Ovary (tissue), 9 donors: ENCODE measurements around the gene ZNF662. TPM values are rescaled to one million over a fixed set of nuclear protein-coding genes. Genes with fewer than 3 reads are reported as not detected.

Source experiments
- DNase-seq, 5 donors: peaks; one replicate each; pipeline ENCODE4 v3.0.0-alpha.2; 2019 to 2020
- H3K27ac ChIP-seq, 2 donors: fragments of 200-600 bp; one replicate each; pipeline versions ENCODE4 v1.5.1 to v1.8.0; 2019 to 2022
- H3K27me3 ChIP-seq: fragments of 200-600 bp; one replicate; pipeline ENCODE4 v1.8.0; 2022
- H3K36me3 ChIP-seq: fragments of 200-600 bp; sonication (generic); one replicate; pipeline ENCODE4 v1.5.1; 2019
- H3K4me1 ChIP-seq: one replicate; pipeline ENCODE4 v1.8.1; 2013; ENCODE audit warnings: mild to moderate bottlenecking, moderate library complexity; ENCODE audit not compliant: insufficient read depth
- H3K4me3 ChIP-seq: fragments of 200-600 bp; sonication (generic); one replicate; pipeline ENCODE4 v1.5.1; 2017
- H3K9me3 ChIP-seq, 2 donors: fragments of 200-600 bp in 1 of 2; sonication (generic) in 1 of 2; one replicate each; pipeline versions ENCODE4 v1.5.1 to v1.8.1; 2013 to 2019; ENCODE audit warnings: mild to moderate bottlenecking in 1 of 2, moderate library complexity in 1 of 2
- EP300 ChIP-seq: sonication (generic); formaldehyde crosslinking; IDR thresholded peaks from one replicate; pipeline ENCODE4 v1.6.1; 2017; ENCODE audit warnings: antibody characterized with exemption
- POLR2A ChIP-seq: fragments of 450-650 bp; IDR thresholded peaks from one replicate; pipeline ENCODE4 v1.6.1; 2017; ENCODE audit warnings: antibody characterized with exemption, mild to moderate bottlenecking, moderate library complexity
- WGBS, 3 donors: extraction: QIAGEN DNeasy Blood & Tissue Kit in 1 of 3; methylation state at CpG; one replicate each; pipeline versions ENCODE4 v1.1.5 to v1.1.7; 2013 to 2017; 5-methylcytosine and 5-hydroxymethylcytosine counted together
- intact Hi-C, 4 donors: fragments of 100-400 bp; cut with DNase I; formaldehyde crosslinking; loops; one replicate each; pipeline versions ENCODE4 v1.11.0 to v1.15.1; 2022 to 2023
- polyA plus RNA-seq, 2 donors: library from polyadenylated mRNA; stranded (reverse); fragments of 200-250 nt in 1 of 2; fragments of 350-450 nt in 1 of 2; fragmentation: Illumina TruSeq in 1 of 2; extraction: RNeasy Lipid Tissue Mini Kit (QIAGEN cat#74804) in 1 of 2; gene quantifications; one replicate each; pipeline ENCODE4 v1.2.3, GENCODE V29; 2013 to 2014
- total RNA-seq, 7 donors: library from RNA; depleted of rRNA in 2 of 7; stranded (reverse); fragments of >200 nt in 2 of 7; fragmentation: NEBNext Ultra II Directional in 3 of 7; extraction: Animal tissue kit (Norgen Biotek cat#: 25700) in 3 of 7; gene quantifications; one replicate each; pipeline versions ENCODE4 v1.1.0 to v1.2.4, GENCODE V29; 2016 to 2023
- TF ChIP-seq, protein P1 (sequence below), 3 donors: fragments of 450-650 bp in 2 of 3; fragments of 200-600 bp in 1 of 3; IDR thresholded peaks; one replicate each; pipeline versions ENCODE4 v1.5.1 to v1.8.0; 2016 to 2022; ENCODE audit warnings: antibody characterized with exemption in 3 of 3, mild to moderate bottlenecking in 1 of 3
- donor health status: DM: no; HTN: no; CAD: no; lungs with moderate emphysema.
- donor health status: DM: no; HTN: no; CAD: no.
- donor health status: Bipolar disorder and iron deficiency.
- donor health status: DM: yes; HTN: yes; CAD: no.
- donor health status: DM: no; HTN: no; CAD: no.
- donor health status: DM: yes; HTN: yes; CAD: no.

The ZNF662 gene
- total and polyA plus RNA-seq, 9 donors = 8.1 to 29.8 (median 19.8) TPM

DNA sequence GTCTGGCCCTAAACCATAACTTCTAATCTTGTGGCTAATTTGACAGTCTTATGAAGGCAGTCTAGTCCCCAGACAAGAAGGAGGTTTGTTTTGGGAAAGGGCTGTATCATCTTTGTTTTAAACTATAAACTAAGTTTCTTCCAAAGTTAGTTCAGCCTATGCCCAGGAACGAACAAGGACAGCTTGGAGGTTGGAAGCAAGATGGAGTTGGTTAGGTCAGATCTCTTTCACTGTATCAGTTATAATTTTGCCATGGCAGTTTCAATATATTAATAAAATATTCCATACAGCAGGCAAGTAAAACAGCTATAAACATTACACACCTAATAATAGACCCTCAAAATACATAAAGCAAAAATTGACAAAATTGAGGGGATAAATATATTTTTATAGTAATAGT is 13.1 kb upstream of the ZNF662 start:
- Histone ChIP-seq H3K27ac (no peak overlapping the region), H3K36me3 (no peaks in the 10 kb centered on the region), H3K4me1 (no peaks in the 10 kb centered on the region), H3K4me3 (no peak overlapping the region), H3K9me3 (no peaks in the 10 kb centered on the region), H3K27me3 (no peaks in the 10 kb centered on the region)
- WGBS, 3 donors = 12 to 31% (median 23%) methylated on average over 1 of the region's 1 CpG
- DNase-seq = no peak
- intact Hi-C loops = no loop called here
- TF ChIP-seq POLR2A (no peak), EP300 (no peak)
- TF ChIP-seq, protein P1, sequence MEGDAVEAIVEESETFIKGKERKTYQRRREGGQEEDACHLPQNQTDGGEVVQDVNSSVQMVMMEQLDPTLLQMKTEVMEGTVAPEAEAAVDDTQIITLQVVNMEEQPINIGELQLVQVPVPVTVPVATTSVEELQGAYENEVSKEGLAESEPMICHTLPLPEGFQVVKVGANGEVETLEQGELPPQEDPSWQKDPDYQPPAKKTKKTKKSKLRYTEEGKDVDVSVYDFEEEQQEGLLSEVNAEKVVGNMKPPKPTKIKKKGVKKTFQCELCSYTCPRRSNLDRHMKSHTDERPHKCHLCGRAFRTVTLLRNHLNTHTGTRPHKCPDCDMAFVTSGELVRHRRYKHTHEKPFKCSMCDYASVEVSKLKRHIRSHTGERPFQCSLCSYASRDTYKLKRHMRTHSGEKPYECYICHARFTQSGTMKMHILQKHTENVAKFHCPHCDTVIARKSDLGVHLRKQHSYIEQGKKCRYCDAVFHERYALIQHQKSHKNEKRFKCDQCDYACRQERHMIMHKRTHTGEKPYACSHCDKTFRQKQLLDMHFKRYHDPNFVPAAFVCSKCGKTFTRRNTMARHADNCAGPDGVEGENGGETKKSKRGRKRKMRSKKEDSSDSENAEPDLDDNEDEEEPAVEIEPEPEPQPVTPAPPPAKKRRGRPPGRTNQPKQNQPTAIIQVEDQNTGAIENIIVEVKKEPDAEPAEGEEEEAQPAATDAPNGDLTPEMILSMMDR (IDR thresholded peaks at IDR 0.05) = no peak

GRCh38 chr3:42894698-42895579 is 11.0 kb upstream of the ZNF662 start:
- H3K36me3 ChIP-seq = no peaks in the 10 kb centered on the region
- H3K9me3 ChIP-seq = no peaks in the 10 kb centered on the region
- H3K27ac ChIP-seq = no peak overlapping the region
- TF ChIP-seq, protein P1 (IDR thresholded peaks at IDR 0.05) = no peak
- TF ChIP-seq EP300 = no peak
- TF ChIP-seq POLR2A = no peak
- DNase-seq = no peak
- intact Hi-C loops = no loop called here
- WGBS, 3 donors = 80 to 88% (median 81%) methylated on average over 3 of the region's 3 CpGs
- H3K27me3 ChIP-seq = no peaks in the 10 kb centered on the region
- no peak overlapping the region for H3K4me3 ChIP-seq
- H3K4me1 ChIP-seq = no peaks in the 10 kb centered on the region

DNA sequence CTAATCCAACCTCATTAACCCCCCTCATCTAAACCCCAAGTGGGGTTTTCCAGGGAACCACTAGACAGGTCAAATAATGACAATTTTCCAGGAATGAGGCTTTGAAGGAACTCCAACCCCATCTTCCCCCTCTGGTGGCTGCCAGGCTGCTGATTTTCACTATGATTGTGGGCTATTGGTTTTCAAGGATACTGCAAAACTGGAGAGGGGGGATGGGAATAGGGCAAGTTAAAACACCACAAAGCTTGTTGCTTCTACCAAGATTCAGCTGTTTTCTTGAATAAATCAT is 10.4 kb upstream of the ZNF662 start:
- TF ChIP-seq, protein P1 (IDR thresholded peaks at IDR 0.05) = no peak
- TF ChIP-seq POLR2A = no peak
- no peak for TF ChIP-seq EP300
- H3K27me3 ChIP-seq = no peaks in the 10 kb centered on the region
- H3K4me3 ChIP-seq = no peak overlapping the region
- no peaks in the 10 kb centered on the region for H3K9me3 ChIP-seq
- H3K27ac ChIP-seq = no peak overlapping the region
- DNase-seq = no peak
- no peaks in the 10 kb centered on the region for H3K36me3 ChIP-seq
- intact Hi-C loops = no loop called here
- H3K4me1 ChIP-seq = no peaks in the 10 kb centered on the region

- Histone ChIP-seq H3K27ac (no peak overlapping the region), H3K9me3 (no peaks in the 10 kb centered on the region), H3K4me3 (no peak overlapping the region), H3K4me1 (no peaks in the 10 kb centered on the region), H3K27me3 (no peaks in the 10 kb centered on the region), H3K36me3 (no peaks in the 10 kb centered on the region)
- no peak for DNase-seq
- TF ChIP-seq, protein P1 (IDR thresholded peaks at IDR 0.05) = no peak
- TF ChIP-seq EP300 (no peak), POLR2A (no peak)
- intact Hi-C loops = no loop called here
These were observed 6.9 kb upstream of the ZNF662 start for GRCh38 chr3:42898896-42899675.
